ENCODE results near the gene FAM120A. TPM values are rescaled to one million over a fixed set of nuclear protein-coding genes. Genes with fewer than 3 reads are reported as not detected.
A peak's percentile ranks its signal among the peaks of the same experiment; 100 is the strongest.

The FAM120A gene
- total RNA-seq, 1 experiment from 2014 or later = 53.3 TPM

- TF ChIP-seq ARID4B (CRISPR knock-in tag; IDR thresholded peaks at IDR 0.05; ENCODE audit: borderline replicate concordance) = no peak
Observed at GRCh38 chr9:93588641-93589609, 137.4 kb downstream of the FAM120A start (continued).

GRCh38 chr9:93589688-93590087, 138.2 kb downstream of the FAM120A start:
- POLR2A ChIA-PET = no interaction called here
- Mint-ChIP-seq H3K4me1 (peaks cover 34% of the 10 kb centered on the region), H3K27me3 (ENCODE audit: low read depth) (no peaks in the 10 kb centered on the region), H3K27ac (peak overlapping the region; percentile 54; the same call in 1 of the 2 replicates), H3K36me3 (no peaks in the 10 kb centered on the region), H3K9me3 (no peaks in the 10 kb centered on the region), H3K4me3 (no peak overlapping the region)
- no peak for ATAC-seq
- no peak for DNase-seq (ENCODE audit: low spot score)
- CTCF ChIA-PET = interaction anchor here (1.2 to 1.3 kb wide), 2 partner anchors 9 to 23 kb away, joined by 3 to 10 read pairs; no protein-coding TSS in a partner anchor
- TF ChIP-seq PRDM15 (CRISPR knock-in tag; IDR thresholded peaks at IDR 0.05) (no peak), FOXP4 (CRISPR knock-in tag; IDR thresholded peaks at IDR 0.05) (no peak), MXD4 (CRISPR knock-in tag; IDR thresholded peaks at IDR 0.05; ENCODE audit: borderline replicate concordance) (no peak), USF1 (CRISPR knock-in tag; IDR thresholded peaks at IDR 0.05) (no peak), USF2 (CRISPR knock-in tag; IDR thresholded peaks at IDR 0.05) (no peak), NFATC4 (CRISPR knock-in tag; IDR thresholded peaks at IDR 0.05) (no peak)

- CTCF ChIA-PET = interaction anchor here (1.2 kb wide), 1 partner anchor 10 kb away, joined by 3 read pairs; no protein-coding TSS in a partner anchor
- POLR2A ChIA-PET = no interaction called here
- peaks cover 34% of the 10 kb centered on the region for H3K4me1 Mint-ChIP-seq
- TF ChIP-seq IRF2 (CRISPR knock-in tag; IDR thresholded peaks at IDR 0.05; ENCODE audit: borderline replicate concordance, low read depth) (no peak), GABPB1 (CRISPR knock-in tag; IDR thresholded peaks at IDR 0.05) (no peak), CREB1 (CRISPR knock-in tag; IDR thresholded peaks at IDR 0.05) (no peak), E2F1 (CRISPR knock-in tag; IDR thresholded peaks at IDR 0.05) (no peak), PRRX2 (CRISPR knock-in tag; IDR thresholded peaks at IDR 0.05) (no peak), MYBL2 (CRISPR knock-in tag; IDR thresholded peaks at IDR 0.05) (no peak)
Observed at GRCh38 chr9:93590609-93591234, 139.2 kb downstream of the FAM120A start.

More at GRCh38 chr9:93590609-93591234, 139.2 kb downstream of the FAM120A start:
- DNase-seq (ENCODE audit: low spot score) (no peak), ATAC-seq (no peak)
- no peaks in the 10 kb centered on the region for H3K36me3 Mint-ChIP-seq
- H3K9me3 Mint-ChIP-seq = no peaks in the 10 kb centered on the region
- no peaks in the 10 kb centered on the region for H3K27me3 Mint-ChIP-seq (ENCODE audit: low read depth)
- no peak overlapping the region for H3K4me3 Mint-ChIP-seq
- 0 out of 2 replicates have a peak overlapping the region, but pooled peaks have one; percentile 86 for H3K27ac Mint-ChIP-seq

Measured in WTC11 (cell line).